Measurements from ENCODE around the gene CKMT2. TPM values are rescaled to one million over a fixed set of nuclear protein-coding genes. Genes with fewer than 3 reads are reported as not detected.

The CKMT2 gene
- total RNA-seq, 6 experiments from 2014 or later, result not detected

- no peaks in the 10 kb centered on the region for H3K4me1 Mint-ChIP-seq (ENCODE audit: low read depth)
- no peak overlapping the region for H3K27ac Mint-ChIP-seq
- H3K36me3 Mint-ChIP-seq (ENCODE audit: low read depth), result no peaks in the 10 kb centered on the region
- peaks cover 14% of the 10 kb centered on the region for H3K27me3 Mint-ChIP-seq (ENCODE audit: insufficient read depth)
- no peak for TF ChIP-seq CTCF (IDR thresholded peaks at IDR 0.05)
- no peaks in the 10 kb centered on the region for H3K9me3 Mint-ChIP-seq
- no peak for DNase-seq
- no peak overlapping the region for H3K4me3 Mint-ChIP-seq
Measured at GRCh38 chr5:81202655-81203054, 30.5 kb upstream of the CKMT2 start.

- no peak for DNase-seq
- no peaks in the 10 kb centered on the region for H3K9me3 Mint-ChIP-seq
- H3K4me1 Mint-ChIP-seq (ENCODE audit: low read depth), result peaks cover under 1% of the 10 kb centered on the region; the same call in 1 of the 2 replicates
- H3K27me3 Mint-ChIP-seq (ENCODE audit: insufficient read depth), result peaks cover 14% of the 10 kb centered on the region
- TF ChIP-seq CTCF (IDR thresholded peaks at IDR 0.05), result no peak
- no peak overlapping the region for H3K27ac Mint-ChIP-seq
- no peaks in the 10 kb centered on the region for H3K36me3 Mint-ChIP-seq (ENCODE audit: low read depth)
- no peak overlapping the region for H3K4me3 Mint-ChIP-seq
Measured at GRCh38 chr5:81203729-81204128, 29.4 kb upstream of the CKMT2 start.

GRCh38 chr5:81204205-81204604, 28.9 kb upstream of the CKMT2 start:
- Mint-ChIP-seq H3K36me3 (ENCODE audit: low read depth) (no peaks in the 10 kb centered on the region), H3K9me3 (no peaks in the 10 kb centered on the region), H3K27ac (no peak overlapping the region), H3K4me1 (ENCODE audit: low read depth) (peaks cover 5% of the 10 kb centered on the region; the same call in 1 of the 2 replicates), H3K4me3 (no peak overlapping the region), H3K27me3 (ENCODE audit: insufficient read depth) (peaks cover 14% of the 10 kb centered on the region)
- DNase-seq, result no peak
- TF ChIP-seq CTCF (IDR thresholded peaks at IDR 0.05), result no peak

- Mint-ChIP-seq H3K27me3 (ENCODE audit: insufficient read depth) (peaks cover 21% of the 10 kb centered on the region), H3K9me3 (no peaks in the 10 kb centered on the region), H3K36me3 (ENCODE audit: low read depth) (no peaks in the 10 kb centered on the region), H3K27ac (no peak overlapping the region), H3K4me1 (ENCODE audit: low read depth) (peaks cover 6% of the 10 kb centered on the region; the same call in 1 of the 2 replicates), H3K4me3 (no peak overlapping the region)
- TF ChIP-seq CTCF (IDR thresholded peaks at IDR 0.05), result no peak
- DNase-seq, result no peak
Measured at GRCh38 chr5:81205058-81205457, 28.1 kb upstream of the CKMT2 start.

- Mint-ChIP-seq H3K9me3 (no peaks in the 10 kb centered on the region), H3K27ac (no peak overlapping the region), H3K4me3 (no peak overlapping the region), H3K27me3 (ENCODE audit: insufficient read depth) (peaks cover 13% of the 10 kb centered on the region), H3K36me3 (ENCODE audit: low read depth) (no peaks in the 10 kb centered on the region), H3K4me1 (ENCODE audit: low read depth) (peaks cover 6% of the 10 kb centered on the region; the same call in 1 of the 2 replicates)
- TF ChIP-seq CTCF (IDR thresholded peaks at IDR 0.05), result peak; percentile 56
- DNase-seq, result no peak
Measured at GRCh38 chr5:81207009-81207408, 26.1 kb upstream of the CKMT2 start.

- no peaks in the 10 kb centered on the region for H3K36me3 Mint-ChIP-seq (ENCODE audit: low read depth)
- peaks cover 13% of the 10 kb centered on the region for H3K27me3 Mint-ChIP-seq (ENCODE audit: insufficient read depth)
- TF ChIP-seq CTCF (IDR thresholded peaks at IDR 0.05), result no peak
- no peaks in the 10 kb centered on the region for H3K9me3 Mint-ChIP-seq
- DNase-seq, result no peak
- H3K27ac Mint-ChIP-seq, result no peak overlapping the region
- H3K4me1 Mint-ChIP-seq (ENCODE audit: low read depth), result peaks cover 6% of the 10 kb centered on the region; the same call in 1 of the 2 replicates
- H3K4me3 Mint-ChIP-seq, result no peak overlapping the region
Measured at GRCh38 chr5:81208904-81209303, 24.2 kb upstream of the CKMT2 start.

Measured in HFFc6 (cell line).